Measurements from ENCODE around the gene IMP4. TPM values are rescaled to one million over a fixed set of nuclear protein-coding genes. Genes with fewer than 3 reads are reported as not detected.

Gene IMP4
- total RNA-seq, 1 experiment from 2014 or later, result 89.2 TPM

- no peak overlapping the region; the same call in 1 of the 2 replicates for H3K4me3 Mint-ChIP-seq
- no peak for TF ChIP-seq TEAD1 (CRISPR knock-in tag; IDR thresholded peaks at IDR 0.05)
- no peak for TF ChIP-seq FOXJ3 (CRISPR knock-in tag; IDR thresholded peaks at IDR 0.05; ENCODE audit: borderline replicate concordance)
- no peak for TF ChIP-seq ATF3 (CRISPR knock-in tag; conservative IDR thresholded peaks at IDR 0.05)
- no peak for TF ChIP-seq ERG (CRISPR knock-in tag; IDR thresholded peaks at IDR 0.05)
- no peak for TF ChIP-seq MAX (CRISPR knock-in tag; IDR thresholded peaks at IDR 0.05)
- TF ChIP-seq ZNF138 (CRISPR knock-in tag; conservative IDR thresholded peaks at IDR 0.05), result no peak
- no peak for TF ChIP-seq HMGA2 (CRISPR knock-in tag; IDR thresholded peaks at IDR 0.05)
- TF ChIP-seq ZNF232 (CRISPR knock-in tag; IDR thresholded peaks at IDR 0.05), result no peak
- TF ChIP-seq ATF6 (CRISPR knock-in tag; IDR thresholded peaks at IDR 0.05), result no peak
- no peak for TF ChIP-seq USF2 (CRISPR knock-in tag; IDR thresholded peaks at IDR 0.05)
- no peak for TF ChIP-seq ZNF121 (CRISPR knock-in tag; IDR thresholded peaks at IDR 0.05)
- TF ChIP-seq GRHL2 (CRISPR knock-in tag; IDR thresholded peaks at IDR 0.05; ENCODE audit: insufficient replicate concordance, severe bottlenecking), result no peak
- TF ChIP-seq HMGXB4 (CRISPR knock-in tag; IDR thresholded peaks at IDR 0.05), result no peak
- no peak for TF ChIP-seq NR2C2 (CRISPR knock-in tag; IDR thresholded peaks at IDR 0.05)
- TF ChIP-seq PRDM15 (CRISPR knock-in tag; IDR thresholded peaks at IDR 0.05), result no peak
- TF ChIP-seq ZNF671 (CRISPR knock-in tag; IDR thresholded peaks at IDR 0.05), result no peak
- no peak for TF ChIP-seq ZNF425 (CRISPR knock-in tag; conservative IDR thresholded peaks at IDR 0.05)
- no peak for TF ChIP-seq MXD4 (CRISPR knock-in tag; IDR thresholded peaks at IDR 0.05; ENCODE audit: borderline replicate concordance)
- no peak for TF ChIP-seq SOX15 (CRISPR knock-in tag; IDR thresholded peaks at IDR 0.05)
- TF ChIP-seq RORB (CRISPR knock-in tag; IDR thresholded peaks at IDR 0.05), result no peak
- DNase-seq (ENCODE audit: low spot score) (peak; percentile 39), ATAC-seq (peak; percentile 72)
- ChIA-PET CTCF (interaction anchor here (1.0 to 3.1 kb wide), 3 partner anchors 15 to 75 kb away, joined by 4 to 24 read pairs (median 4); partner anchors contain the start of gene IMP4), POLR2A (no interaction called here)
- peaks cover 36% of the 10 kb centered on the region for H3K27me3 Mint-ChIP-seq (ENCODE audit: low read depth)
- H3K9me3 Mint-ChIP-seq, result no peaks in the 10 kb centered on the region
- no peaks in the 10 kb centered on the region for H3K36me3 Mint-ChIP-seq
- H3K27ac Mint-ChIP-seq, result no peak overlapping the region
- peaks cover 11% of the 10 kb centered on the region for H3K4me1 Mint-ChIP-seq
These were observed 14.8 kb upstream of the IMP4 start for GRCh38 chr2:130327703-130328527.

Measured in WTC11 (cell line).